Right cardiac atrium (tissue), 5 donors: Measurements from ENCODE around the gene RSRC1. TPM values are rescaled to one million over a fixed set of nuclear protein-coding genes. Genes with fewer than 3 reads are reported as not detected.
"Not testable (repeated sequence)": the region's sequence is repeated elsewhere in the genome, so short reads cannot be mapped to it uniquely, and the experiment has no call there.

Experiments used
- ATAC-seq, 2 donors: fragments of 200-7000 bp; cut with Tn5 transposase; one replicate each; pipeline versions ENCODE4 v1.8.0 to v1.9.1; 2020; ENCODE audit warnings: moderate library complexity in 2 of 2, mild to moderate bottlenecking in 1 of 2
- DNase-seq, 3 donors: peaks; one replicate each; pipeline ENCODE4 v3.0.0-alpha.2; 2020
- H3K27ac ChIP-seq: one replicate; pipeline ENCODE4 v1.5.1; 2013; ENCODE audit warnings: mild to moderate bottlenecking, low read length, control low read depth, moderate library complexity
- H3K27me3 ChIP-seq: one replicate; pipeline ENCODE4 v1.6.1; 2013; ENCODE audit not compliant: control insufficient read depth, insufficient read depth
- H3K4me1 ChIP-seq: one replicate; pipeline ENCODE4 v1.6.1; 2013; ENCODE audit warnings: low read length; ENCODE audit not compliant: control insufficient read depth, insufficient read depth
- H3K4me3 ChIP-seq: one replicate; pipeline ENCODE4 v1.5.1; 2013; ENCODE audit warnings: low read length, control low read depth
- H3K9me3 ChIP-seq: one replicate; pipeline ENCODE4 v1.6.1; 2013; ENCODE audit warnings: low read length; ENCODE audit not compliant: control insufficient read depth
- WGBS: extraction: QIAGEN DNeasy Blood & Tissue Kit; methylation state at CpG from one replicate; pipeline ENCODE4 v1.1.7; 2013; 5-methylcytosine and 5-hydroxymethylcytosine counted together
- intact Hi-C, 4 donors: fragments of 100-400 bp; cut with DNase I; formaldehyde crosslinking; loops; one replicate each; pipeline versions ENCODE4 v1.11.0 to v1.14.0; 2022 to 2023
- polyA plus RNA-seq: library from polyadenylated mRNA; stranded (reverse); fragments of 200-250 nt; gene quantifications from one replicate; pipeline ENCODE4 v1.2.3, GENCODE V29; 2013
- total RNA-seq, 4 donors: library from RNA; stranded (reverse); fragmentation: NEBNext Ultra II Directional; extraction: Animal tissue kit (Norgen Biotek cat#: 25700); gene quantifications; one replicate each; pipeline ENCODE4 v1.2.1, GENCODE V29; 2021
- donor health status: healthy with polysubstance abuse.
- donor health status: DM: no; HTN: yes; CAD: no.
- donor health status: DM: no; HTN: no; CAD: no.
- donor health status: DM: no; HTN: yes; CAD: no; lungs with severe emphysema.
- donor health status: DM: yes; HTN: yes; CAD: no.

The RSRC1 gene
- total and polyA plus RNA-seq, 5 donors = 23.0 to 31.0 (median 28.2) TPM

GRCh38 chr3:158506456-158506855, 396.6 kb downstream of the RSRC1 start:
- H3K27me3 ChIP-seq = no peaks in the 10 kb centered on the region
- H3K4me1 ChIP-seq = no peaks in the 10 kb centered on the region
- no peak overlapping the region for H3K27ac ChIP-seq
- H3K4me3 ChIP-seq = no peak overlapping the region
- 87% methylated on average over 5 of the region's 5 CpGs for WGBS
- DNase-seq (no peak), ATAC-seq (no peak)
- intact Hi-C loops = no loop called here
- H3K9me3 ChIP-seq = no peaks in the 10 kb centered on the region

- Histone ChIP-seq H3K27ac (no peak overlapping the region), H3K27me3 (no peaks in the 10 kb centered on the region), H3K4me1 (no peaks in the 10 kb centered on the region), H3K4me3 (no peak overlapping the region), H3K9me3 (no peaks in the 10 kb centered on the region)
- no peak for DNase-seq
- intact Hi-C loops = no loop called here
- 72% methylated on average over 7 of the region's 7 CpGs for WGBS
- ATAC-seq = no peak
These were observed 398.6 kb downstream of the RSRC1 start for GRCh38 chr3:158508481-158508880.

GRCh38 chr3:158509891-158510290, 400.0 kb downstream of the RSRC1 start:
- no peaks in the 10 kb centered on the region for H3K4me1 ChIP-seq
- ATAC-seq (no peak), DNase-seq (no peak)
- no peak overlapping the region for H3K4me3 ChIP-seq
- H3K27ac ChIP-seq = no peak overlapping the region
- 97% methylated on average over 1 of the region's 1 CpG for WGBS
- no peaks in the 10 kb centered on the region for H3K27me3 ChIP-seq
- H3K9me3 ChIP-seq = no peaks in the 10 kb centered on the region
- intact Hi-C loops = no loop called here

GRCh38 chr3:158516729-158517128, 406.8 kb downstream of the RSRC1 start:
- 98% methylated on average over 21 of the region's 22 CpGs for WGBS
- DNase-seq, H3K4me1 ChIP-seq, H3K27ac ChIP-seq, H3K4me3 ChIP-seq, H3K9me3 ChIP-seq, intact Hi-C loops, H3K27me3 ChIP-seq, ATAC-seq: not testable (repeated sequence)

- DNase-seq (no peak), ATAC-seq (no peak)
- intact Hi-C loops = no loop called here
- Histone ChIP-seq H3K4me1 (no peaks in the 10 kb centered on the region), H3K27me3 (no peaks in the 10 kb centered on the region), H3K27ac (no peak overlapping the region), H3K9me3 (no peaks in the 10 kb centered on the region), H3K4me3 (no peak overlapping the region)
- 63% methylated on average over 1 of the region's 1 CpG for WGBS
These were observed 409.9 kb downstream of the RSRC1 start for GRCh38 chr3:158519776-158520175.

- Histone ChIP-seq H3K27ac (no peak overlapping the region), H3K27me3 (no peaks in the 10 kb centered on the region), H3K9me3 (no peaks in the 10 kb centered on the region), H3K4me1 (no peaks in the 10 kb centered on the region), H3K4me3 (no peak overlapping the region)
- intact Hi-C loops = no loop called here
- no peak for ATAC-seq
- DNase-seq = no peak
These were observed 410.5 kb downstream of the RSRC1 start for GRCh38 chr3:158520433-158520832.

GRCh38 chr3:158522221-158523136, 412.6 kb downstream of the RSRC1 start:
- no peaks in the 10 kb centered on the region for H3K27me3 ChIP-seq
- ATAC-seq = no peak
- H3K27ac ChIP-seq = no peak overlapping the region
- 65% methylated on average over 4 of the region's 4 CpGs for WGBS
- no peaks in the 10 kb centered on the region for H3K4me1 ChIP-seq
- H3K4me3 ChIP-seq = no peak overlapping the region
- intact Hi-C loops = no loop called here
- no peaks in the 10 kb centered on the region for H3K9me3 ChIP-seq
- no peak for DNase-seq

- Histone ChIP-seq H3K27me3 (no peaks in the 10 kb centered on the region), H3K9me3 (no peaks in the 10 kb centered on the region), H3K4me1 (no peaks in the 10 kb centered on the region), H3K4me3 (no peak overlapping the region), H3K27ac (no peak overlapping the region)
- DNase-seq (no peak), ATAC-seq (no peak)
- intact Hi-C loops = no loop called here
- 68% methylated on average over 7 of the region's 7 CpGs for WGBS
These were observed 418.3 kb downstream of the RSRC1 start for GRCh38 chr3:158528076-158528674.

GRCh38 chr3:158531334-158531733, 421.4 kb downstream of the RSRC1 start:
- H3K9me3 ChIP-seq = no peaks in the 10 kb centered on the region
- intact Hi-C loops = loop anchor here in 2 of 4 donors (10.0 kb wide), 1 partner anchor 917 kb away; no protein-coding TSS in a partner anchor
- H3K27ac ChIP-seq = no peak overlapping the region
- ATAC-seq = no peak
- H3K4me3 ChIP-seq = no peak overlapping the region
- 81% methylated on average over 5 of the region's 5 CpGs for WGBS
- no peak for DNase-seq
- H3K27me3 ChIP-seq = no peaks in the 10 kb centered on the region
- H3K4me1 ChIP-seq = no peaks in the 10 kb centered on the region

GRCh38 chr3:158532099-158532734, 422.3 kb downstream of the RSRC1 start:
- DNase-seq (no peak), ATAC-seq (no peak)
- intact Hi-C loops = loop anchor here in 2 of 4 donors (10.0 kb wide), 1 partner anchor 917 kb away; no protein-coding TSS in a partner anchor

GRCh38 chr3:158535918-158536317, 426.0 kb downstream of the RSRC1 start:
- H3K27me3 ChIP-seq = no peaks in the 10 kb centered on the region
- ATAC-seq (no peak), DNase-seq (no peak)
- 74% methylated on average over 2 of the region's 2 CpGs for WGBS
- no peak overlapping the region for H3K4me3 ChIP-seq
- H3K4me1 ChIP-seq = no peaks in the 10 kb centered on the region
- intact Hi-C loops = loop anchor here in 2 of 4 donors (10.0 kb wide), 1 partner anchor 921 kb away; no protein-coding TSS in a partner anchor
- no peaks in the 10 kb centered on the region for H3K9me3 ChIP-seq
- H3K27ac ChIP-seq = no peak overlapping the region

More at GRCh38 chr3:158532099-158532734, 422.3 kb downstream of the RSRC1 start:
- Histone ChIP-seq H3K9me3 (no peaks in the 10 kb centered on the region), H3K4me3 (no peak overlapping the region), H3K27me3 (no peaks in the 10 kb centered on the region), H3K4me1 (no peaks in the 10 kb centered on the region), H3K27ac (no peak overlapping the region)
